Keratinocyte (primary cell): Measurements from ENCODE around the gene FNIP2.

Experiments
- EZH2 ChIP-seq: IDR thresholded peaks from one replicate; pipeline ENCODE4 v1.6.1; 2012; ENCODE audit warnings: inconsistent platforms, mild to moderate bottlenecking, low read length, moderate library complexity
- TF ChIP-seq, protein P1 (sequence below), 3 experiments: IDR thresholded peaks in 1 of 3; conservative IDR thresholded peaks in 1 of 3; optimal IDR thresholded peaks in 1 of 3; 2 replicates in 2 of 3; 3 replicates in 1 of 3; pipeline versions ENCODE3 to v1.5.1; 2011; ENCODE audit warnings: low read length in 3 of 3, mild to moderate bottlenecking in 3 of 3, moderate library complexity in 2 of 3, control low read depth in 1 of 3, inconsistent platforms in 1 of 3; ENCODE audit not compliant: insufficient read depth in 2 of 3; ENCODE audit errors: extremely low read depth in 1 of 3

DNA sequence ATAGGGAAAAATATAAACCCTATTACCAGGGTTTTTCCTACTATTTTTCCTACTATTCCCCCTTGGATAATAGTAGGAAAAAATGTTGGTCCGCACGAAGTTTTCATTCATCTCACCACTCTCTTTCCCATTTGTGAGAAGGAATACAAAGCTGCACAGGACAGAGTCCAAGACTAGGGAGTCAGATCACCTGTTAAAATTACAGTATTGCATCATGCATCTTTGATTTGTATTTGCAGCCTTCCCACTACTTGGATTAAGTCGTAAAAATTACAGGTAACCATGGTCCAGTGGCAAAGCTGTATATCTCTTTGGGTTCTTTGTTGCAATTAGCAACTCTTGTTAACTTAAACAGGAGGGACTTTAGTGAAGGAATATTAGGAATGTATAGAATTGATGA lies 121.5 kb downstream of the FNIP2 start:
- TF ChIP-seq EZH2: no peak
- TF ChIP-seq, protein P1, sequence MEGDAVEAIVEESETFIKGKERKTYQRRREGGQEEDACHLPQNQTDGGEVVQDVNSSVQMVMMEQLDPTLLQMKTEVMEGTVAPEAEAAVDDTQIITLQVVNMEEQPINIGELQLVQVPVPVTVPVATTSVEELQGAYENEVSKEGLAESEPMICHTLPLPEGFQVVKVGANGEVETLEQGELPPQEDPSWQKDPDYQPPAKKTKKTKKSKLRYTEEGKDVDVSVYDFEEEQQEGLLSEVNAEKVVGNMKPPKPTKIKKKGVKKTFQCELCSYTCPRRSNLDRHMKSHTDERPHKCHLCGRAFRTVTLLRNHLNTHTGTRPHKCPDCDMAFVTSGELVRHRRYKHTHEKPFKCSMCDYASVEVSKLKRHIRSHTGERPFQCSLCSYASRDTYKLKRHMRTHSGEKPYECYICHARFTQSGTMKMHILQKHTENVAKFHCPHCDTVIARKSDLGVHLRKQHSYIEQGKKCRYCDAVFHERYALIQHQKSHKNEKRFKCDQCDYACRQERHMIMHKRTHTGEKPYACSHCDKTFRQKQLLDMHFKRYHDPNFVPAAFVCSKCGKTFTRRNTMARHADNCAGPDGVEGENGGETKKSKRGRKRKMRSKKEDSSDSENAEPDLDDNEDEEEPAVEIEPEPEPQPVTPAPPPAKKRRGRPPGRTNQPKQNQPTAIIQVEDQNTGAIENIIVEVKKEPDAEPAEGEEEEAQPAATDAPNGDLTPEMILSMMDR (optimal IDR thresholded peaks at IDR 0.05 in 1 of 3, IDR thresholded peaks at IDR 0.05 in 1 of 3, conservative IDR thresholded peaks at IDR 0.05 in 1 of 3; ENCODE audit: extremely low read depth in 1 of 3, insufficient read depth in 2 of 3, low read length in 3 of 3): no peak
